Measurements from ENCODE around the gene RIPPLY2.
A peak's percentile ranks its signal among the peaks of the same experiment; 100 is the strongest.
"Not testable (repeated sequence)": the region's sequence is repeated elsewhere in the genome, so short reads cannot be mapped to it uniquely, and the experiment has no call there.

RIPPLY2 gene, protein sequence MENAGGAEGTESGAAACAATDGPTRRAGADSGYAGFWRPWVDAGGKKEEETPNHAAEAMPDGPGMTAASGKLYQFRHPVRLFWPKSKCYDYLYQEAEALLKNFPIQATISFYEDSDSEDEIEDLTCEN
- total RNA-seq: 0 reads per million in 2 donors

DNA sequence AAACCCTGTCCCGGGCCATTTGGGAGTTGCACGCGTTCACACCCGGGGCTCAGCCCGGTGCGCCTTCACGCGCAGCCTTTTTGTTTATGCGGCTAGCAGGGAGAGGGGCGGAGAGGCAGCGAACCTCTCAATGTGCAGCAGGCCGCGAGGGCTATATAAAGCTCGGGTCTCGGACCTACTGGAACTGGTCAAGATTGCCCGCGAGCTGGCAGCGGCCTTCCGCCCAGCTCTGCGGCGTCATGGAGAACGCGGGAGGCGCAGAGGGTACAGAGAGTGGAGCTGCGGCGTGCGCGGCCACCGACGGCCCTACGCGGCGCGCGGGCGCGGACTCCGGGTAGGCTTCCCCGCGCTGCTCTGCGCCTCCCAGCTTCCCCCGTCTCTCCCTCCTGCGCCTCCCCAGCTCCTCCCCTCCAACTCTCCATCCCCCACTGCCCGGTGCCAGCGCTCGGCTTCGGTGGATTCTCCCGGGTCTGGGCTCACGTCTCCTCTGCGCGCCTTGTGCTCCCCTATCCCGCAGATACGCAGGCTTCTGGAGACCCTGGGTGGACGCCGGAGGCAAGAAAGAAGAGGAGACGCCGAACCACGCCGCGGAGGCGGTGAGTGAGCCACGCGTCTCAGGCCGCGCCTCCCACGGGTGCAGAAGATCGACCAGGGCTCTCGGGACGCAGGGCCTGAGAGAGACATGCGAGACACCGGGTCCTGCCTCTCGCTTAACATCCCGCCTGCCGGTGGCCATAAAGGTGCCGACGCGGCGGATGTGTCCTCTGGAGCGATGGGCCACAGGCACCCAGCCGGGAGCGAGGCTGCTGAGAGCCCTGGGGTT is at the start of gene RIPPLY2:
TSS of gene RIPPLY2 (plus strand) at position 183 of the 823 bp plus-strand sequence. CDS start at position 240, 57 bp downstream.
- peak in 1 of 5 experiments; percentile 22 for DNase-seq

DNA sequence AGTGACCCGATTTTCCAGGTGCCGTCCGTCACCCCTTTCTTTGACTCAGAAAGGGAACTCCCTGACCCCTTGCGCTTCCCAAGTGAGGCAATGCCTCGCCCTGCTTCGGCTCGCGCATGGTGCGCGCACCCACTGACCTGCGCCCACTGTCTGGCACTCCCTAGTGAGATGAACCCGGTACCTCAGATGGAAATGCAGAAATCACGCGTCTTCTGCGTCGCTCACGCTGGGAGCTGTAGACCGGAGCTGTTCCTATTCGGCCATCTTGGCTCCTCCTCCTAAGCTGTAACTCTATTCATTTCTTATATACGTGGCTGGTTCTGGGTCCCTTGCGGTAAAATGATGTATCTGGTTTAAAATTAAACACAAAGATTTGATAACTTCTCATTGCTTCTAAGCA is 49.7 kb upstream of the RIPPLY2 start:
- not testable (repeated sequence) for DNase-seq

DNA sequence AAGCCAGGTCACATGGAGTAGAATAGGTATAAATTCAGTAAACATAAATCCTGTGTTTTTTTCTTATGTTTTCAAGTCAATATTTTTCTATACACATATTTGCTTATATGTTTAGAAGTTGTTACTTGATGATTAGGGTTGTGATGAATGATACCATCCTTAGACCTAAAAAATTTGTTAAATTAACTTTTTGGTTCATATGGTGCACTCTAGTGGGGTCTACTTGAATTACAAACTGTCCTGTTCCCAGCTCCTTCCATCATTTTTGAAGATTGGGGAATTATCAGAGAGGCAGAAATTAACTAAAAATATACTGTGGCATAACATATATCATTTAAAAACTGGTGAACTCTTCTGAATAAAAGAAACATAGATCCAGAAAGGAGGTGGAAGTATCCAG is 48.3 kb upstream of the RIPPLY2 start:
- no peak for DNase-seq

DNA sequence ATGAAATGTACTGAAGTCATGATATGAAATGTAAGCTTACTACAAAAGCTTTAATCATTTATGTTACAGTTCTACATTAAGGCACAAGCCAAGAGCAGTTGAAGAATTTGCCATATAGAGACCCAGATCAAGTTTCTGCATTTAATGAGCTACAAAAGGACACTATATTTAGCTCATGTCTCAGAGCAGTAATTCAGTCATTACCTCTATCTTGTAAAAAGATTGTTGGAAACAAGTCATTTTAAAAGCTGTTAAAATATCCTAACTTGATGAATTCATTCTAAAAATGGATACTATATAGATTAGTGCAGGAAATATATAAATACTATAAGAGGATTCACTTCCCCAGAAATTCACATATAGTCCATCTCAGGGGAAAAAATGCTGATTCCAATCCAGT is 45.2 kb upstream of the RIPPLY2 start:
- no peak for DNase-seq

DNA sequence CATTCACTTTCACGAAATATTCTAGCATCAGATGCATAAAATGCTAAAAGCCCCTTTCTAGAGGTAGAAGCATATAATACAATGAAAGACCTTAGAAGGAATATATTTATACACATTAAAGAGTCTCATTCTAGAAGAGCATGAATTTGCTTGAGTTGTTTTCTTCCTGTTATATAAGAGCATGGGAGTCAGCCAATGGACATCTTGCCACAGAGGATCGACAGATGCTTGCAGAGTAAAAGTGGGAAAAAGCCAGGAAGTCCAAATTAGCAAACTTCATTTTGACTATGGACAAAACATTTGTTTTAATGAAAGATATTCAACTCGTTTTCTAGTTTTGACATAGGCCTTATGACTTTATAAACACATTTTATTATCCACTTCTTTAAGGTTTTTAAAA is 44.2 kb upstream of the RIPPLY2 start:
- DNase-seq: no peak

DNA sequence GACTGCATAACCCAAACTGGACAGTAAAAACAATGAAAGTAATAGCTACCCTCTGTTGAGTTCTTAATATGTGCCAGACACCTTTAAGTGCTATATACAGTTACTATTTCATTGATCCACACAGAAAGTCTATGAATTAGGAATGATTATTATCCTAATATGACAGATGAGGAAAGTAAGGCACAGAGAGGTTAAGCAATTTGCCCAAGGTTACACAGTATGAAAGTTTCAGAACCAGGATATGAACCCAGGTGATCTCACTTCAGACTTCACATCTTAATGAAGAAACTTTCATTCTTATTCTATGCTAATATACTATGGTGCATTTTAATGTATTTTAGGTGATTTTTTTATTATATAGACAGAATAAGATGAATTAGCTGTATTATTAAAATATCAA is 40.6 kb upstream of the RIPPLY2 start:
- DNase-seq: no peak

DNA sequence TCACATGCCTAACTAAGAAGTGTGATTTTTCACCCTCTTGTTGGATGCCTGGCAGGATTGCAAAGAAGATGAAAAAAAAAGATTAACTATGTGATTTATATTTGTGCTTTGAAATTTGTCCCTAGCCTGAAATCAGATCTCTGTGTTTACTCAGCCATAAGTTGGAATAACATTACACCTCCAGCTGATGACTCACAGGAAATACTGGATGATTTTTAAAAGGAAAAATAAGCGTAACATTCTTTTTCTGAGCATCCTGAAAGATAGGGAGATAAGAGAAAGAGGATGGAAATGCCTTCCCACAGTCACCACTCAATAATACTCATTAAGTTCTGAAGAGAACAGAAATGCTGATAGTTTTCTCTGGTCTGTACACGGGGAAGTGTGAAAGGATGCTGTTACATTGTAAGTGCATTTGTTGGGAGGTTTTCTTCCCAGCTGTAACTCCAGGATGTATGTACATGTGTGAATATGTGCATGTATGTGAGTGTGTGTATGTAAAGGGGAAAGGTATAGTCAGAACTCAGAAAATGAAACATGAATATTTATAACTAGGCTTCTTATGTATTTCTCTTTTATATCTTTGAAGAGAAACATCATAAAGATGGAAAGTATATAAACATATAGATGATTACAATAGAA is 37.4 kb upstream of the RIPPLY2 start:
- no peak for DNase-seq

DNA sequence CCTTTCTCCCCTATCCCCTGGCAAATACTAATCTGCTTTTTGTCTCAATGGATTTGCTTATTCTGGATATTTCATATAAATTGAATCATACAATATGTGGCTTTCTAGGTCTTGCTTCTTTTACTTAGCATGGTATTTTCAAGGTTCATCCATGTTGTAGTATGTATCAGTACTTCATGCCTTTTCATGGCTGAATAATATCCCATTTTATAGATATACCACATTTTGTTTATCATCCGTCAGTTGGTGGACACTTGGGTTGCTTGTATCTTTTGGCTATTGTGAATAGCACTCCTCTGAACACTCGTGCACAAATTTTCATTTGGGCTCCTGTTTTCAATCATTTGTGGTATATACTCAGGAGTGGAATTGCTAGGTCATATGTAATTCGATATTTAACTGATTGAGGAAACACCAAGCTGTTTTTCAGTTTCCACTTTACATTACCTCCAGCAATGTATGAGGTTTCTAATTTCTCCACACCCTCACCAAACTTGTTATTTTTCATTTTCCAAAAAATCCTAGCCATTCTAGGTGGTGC is 30.5 kb upstream of the RIPPLY2 start:
- no peak for DNase-seq

DNA sequence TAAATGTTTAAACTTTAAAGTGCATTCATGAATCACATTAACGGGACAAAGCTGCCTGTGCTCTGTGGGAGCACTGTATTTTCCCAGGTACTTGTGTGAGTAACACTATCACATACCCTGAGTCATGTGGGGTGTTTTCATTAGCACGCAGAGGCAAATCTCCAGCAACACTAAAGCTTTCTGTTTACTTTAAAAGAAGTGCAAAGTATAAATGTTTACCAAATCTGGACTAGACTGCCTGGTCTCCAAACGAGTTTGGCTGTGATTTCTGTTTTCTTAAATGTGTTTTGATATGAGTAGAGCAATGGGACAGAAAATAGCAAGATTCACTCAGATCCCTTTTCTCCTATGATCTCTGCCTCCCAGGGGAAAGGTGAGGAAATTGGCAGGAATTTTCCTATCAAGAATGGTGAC is 28.8 kb upstream of the RIPPLY2 start:
- no peak for DNase-seq

DNA sequence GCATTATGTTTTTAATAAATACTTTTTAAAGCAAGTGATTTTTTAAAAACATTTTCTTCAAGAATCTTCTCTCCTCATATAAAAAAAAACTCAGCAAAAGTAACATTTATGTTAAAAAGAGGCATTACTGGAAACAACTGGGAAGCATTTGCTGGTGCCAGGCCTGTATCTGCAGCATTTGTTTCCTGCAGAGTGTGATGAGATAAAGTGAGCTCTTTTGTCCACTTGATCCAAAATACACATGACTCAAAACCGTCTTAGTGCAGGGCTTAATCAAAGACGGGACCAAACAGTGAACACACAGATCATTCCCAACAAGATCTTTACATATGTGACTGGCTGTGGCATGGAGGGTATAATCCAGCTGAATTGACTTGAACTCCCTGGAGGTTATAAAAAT is 28.3 kb upstream of the RIPPLY2 start:
- no peak for DNase-seq

DNA sequence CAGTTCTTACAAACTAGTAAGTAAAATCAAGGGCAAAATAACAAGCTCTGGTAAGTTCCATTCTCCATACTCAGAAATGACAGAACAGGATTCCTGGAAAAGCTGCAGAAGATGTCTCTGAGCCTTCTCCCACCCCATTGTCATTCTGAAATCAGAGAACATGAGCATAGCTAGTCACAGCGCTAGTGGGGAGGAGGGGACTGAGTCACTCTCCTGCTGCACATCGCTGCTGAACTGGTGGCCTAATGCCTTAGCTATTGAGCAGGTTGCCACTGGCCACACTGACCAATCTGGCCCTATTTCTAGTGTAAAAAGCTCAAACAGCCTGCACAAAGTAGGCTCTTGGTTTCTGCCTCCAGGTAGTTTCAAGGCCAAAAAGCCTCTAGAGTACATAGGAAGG is 26.1 kb upstream of the RIPPLY2 start:
- no peak for DNase-seq

DNA sequence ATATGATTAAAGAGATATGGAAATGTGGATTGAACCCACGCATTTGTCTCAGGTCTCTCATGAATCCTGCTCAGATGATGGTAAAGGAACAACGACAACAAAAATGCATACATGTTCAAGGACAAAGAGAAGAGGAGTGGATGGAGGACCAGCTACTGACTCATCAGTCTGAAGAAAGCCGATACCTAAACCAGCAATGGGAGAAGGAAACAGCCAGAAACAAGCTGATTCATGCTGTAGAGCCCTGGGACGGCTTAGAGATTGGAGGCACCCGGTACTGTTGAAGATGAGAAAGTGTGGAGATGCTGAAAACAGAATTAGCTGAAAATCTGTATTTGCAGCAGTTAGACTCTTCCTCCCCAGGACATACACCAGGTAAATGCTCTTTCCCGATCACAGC is 14.4 kb upstream of the RIPPLY2 start:
- no peak for DNase-seq

DNA sequence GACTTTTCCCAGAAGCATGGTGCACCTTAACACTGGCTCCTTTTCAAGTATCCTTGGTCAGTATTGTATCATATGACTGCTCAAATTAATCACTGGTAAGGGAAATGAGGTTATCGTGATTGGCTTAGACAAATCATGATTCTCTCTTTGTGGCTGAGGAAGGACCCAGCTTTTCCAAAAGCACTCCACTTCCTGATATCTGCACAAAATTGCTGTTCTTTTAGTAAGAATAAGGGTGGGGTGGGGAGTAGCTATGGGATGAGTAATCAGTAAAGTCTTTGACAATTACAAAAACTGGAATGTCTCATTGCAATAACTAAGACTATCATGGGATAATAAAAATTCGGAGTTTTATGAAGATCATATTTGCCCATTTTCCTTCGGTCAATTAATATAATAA is 9.0 kb upstream of the RIPPLY2 start:
- DNase-seq: no peak

DNA sequence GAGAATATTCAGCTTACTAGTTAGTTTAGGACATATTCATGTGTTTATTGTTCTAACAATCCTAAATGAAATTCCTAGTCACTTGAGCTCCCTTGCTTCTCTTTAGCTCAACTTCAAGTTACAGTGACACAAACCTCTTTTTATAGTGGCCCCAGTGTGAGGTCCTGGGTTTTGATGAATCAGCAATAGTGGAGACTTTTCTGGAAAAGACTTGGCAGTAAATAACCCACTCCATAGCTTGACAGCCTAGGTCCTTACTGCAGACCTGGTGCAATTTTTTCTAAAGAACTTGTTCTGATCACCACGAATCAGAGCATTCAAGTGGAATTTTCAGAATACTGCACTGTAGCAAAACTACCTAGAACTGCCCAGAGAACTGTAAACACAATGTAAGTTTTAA is 6.9 kb upstream of the RIPPLY2 start:
- no peak for DNase-seq

DNA sequence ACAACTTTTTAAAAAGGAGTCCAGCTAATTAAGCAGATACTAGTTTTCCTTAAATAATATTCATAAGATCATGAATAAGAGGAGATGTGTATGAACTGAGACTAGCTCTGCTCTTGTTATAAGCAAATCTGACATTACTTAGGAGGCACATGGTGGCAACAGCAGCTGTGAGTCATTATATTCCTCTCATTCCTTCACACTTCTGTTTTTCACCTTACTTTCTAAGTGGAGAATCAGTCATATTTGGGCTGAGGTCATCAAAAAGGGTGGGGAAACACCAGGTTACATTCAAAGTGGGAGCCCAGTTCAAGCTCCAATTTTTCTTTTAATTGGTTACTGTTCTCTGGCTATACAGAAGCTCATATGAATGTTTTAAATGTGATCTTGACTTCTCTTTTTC is 6.0 kb upstream of the RIPPLY2 start:
- DNase-seq: no peak

DNA sequence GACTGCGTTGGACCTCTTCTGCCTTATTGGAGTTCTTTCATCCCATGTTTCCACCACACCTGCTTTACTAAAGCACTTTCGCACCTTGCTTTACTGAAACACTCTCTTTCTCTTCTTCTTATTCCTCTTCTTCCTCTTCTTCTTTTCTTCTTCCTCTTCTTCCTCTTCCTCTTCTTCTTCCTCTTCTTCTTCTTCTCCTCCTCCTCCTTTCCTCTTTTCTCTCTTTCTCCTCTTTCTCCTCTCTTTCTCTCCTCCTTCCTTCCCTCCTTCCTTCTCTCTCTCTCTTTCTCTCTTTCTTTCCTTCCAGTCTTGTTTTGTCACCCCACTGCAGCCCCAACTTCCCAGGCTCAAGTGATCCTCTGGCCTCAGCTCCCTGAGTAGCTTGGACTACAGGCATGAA is 4.0 kb upstream of the RIPPLY2 start:
- no peak for DNase-seq

DNA sequence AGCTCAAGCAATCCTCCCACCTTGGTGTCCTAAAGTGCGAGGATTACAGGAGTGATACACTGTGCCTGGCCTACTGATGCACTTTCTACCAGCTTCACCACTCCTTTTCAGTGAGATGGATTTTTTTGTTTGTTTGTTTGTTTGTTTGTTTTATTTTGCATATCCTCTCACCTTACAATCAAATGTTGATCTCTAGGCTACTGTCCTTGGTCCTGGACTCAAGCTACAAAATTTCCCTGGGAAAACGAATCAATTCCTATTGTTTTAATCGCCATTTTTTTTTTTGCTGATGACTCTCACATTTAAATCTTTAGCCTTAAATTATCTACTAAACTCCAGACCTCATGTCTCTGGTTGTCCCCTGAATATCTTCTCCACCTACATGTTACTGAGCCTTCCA is 3.5 kb upstream of the RIPPLY2 start:
- DNase-seq: no peak

DNA sequence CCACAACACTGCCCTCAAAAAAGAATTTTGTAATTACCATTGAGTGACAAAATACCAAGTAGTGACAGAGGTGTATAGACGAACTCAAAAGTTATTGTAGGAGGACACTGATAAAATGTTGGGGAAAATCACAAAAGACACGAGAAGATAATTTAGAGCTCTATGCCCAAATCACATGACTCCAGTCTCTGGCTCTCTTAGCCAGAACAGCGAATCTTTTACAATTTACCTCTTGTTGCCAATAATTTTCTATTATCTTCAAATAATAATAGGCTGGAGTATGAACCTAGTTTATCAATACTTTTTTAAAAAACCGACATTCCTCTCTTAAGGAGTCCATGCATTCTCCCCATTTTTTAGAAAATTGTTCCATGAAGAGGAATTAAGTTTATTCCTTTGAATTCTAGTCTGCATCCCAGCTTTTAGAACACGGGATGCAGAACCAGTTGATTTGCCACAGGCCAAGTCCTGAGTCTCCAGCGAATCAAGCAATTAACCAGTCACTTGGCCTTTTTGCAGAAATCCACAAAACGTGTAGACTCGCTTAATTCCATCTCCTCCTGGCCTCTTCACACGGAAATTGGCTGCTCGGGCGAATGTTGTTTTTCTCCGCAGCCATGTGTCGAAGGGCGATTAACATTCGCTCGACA is 507 bp upstream of the RIPPLY2 start:
- no peak for DNase-seq

DNA sequence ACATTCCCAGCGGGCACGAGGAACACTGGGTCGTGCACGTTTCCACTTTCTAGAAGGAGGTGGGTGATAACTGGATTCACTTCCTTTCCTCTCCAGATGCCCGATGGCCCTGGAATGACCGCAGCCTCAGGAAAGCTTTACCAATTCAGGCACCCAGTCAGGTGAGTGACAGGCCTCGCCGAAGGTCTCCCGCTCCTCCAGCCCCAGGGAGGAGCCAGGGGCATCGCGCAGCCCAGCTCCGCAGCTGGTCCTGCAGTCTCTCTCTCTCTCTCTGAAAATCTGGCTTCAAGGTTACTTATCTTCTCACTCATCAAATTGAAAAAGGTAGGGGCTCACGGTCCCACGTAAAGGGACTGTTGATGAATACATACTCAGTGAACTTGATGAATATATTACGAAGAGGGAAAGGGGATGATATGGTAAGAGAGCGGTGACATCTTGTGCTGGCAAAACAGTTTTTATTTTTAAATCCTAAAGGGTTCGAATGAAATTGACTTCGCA is 891 bp downstream of the RIPPLY2 start:
- DNase-seq: no peak

DNA sequence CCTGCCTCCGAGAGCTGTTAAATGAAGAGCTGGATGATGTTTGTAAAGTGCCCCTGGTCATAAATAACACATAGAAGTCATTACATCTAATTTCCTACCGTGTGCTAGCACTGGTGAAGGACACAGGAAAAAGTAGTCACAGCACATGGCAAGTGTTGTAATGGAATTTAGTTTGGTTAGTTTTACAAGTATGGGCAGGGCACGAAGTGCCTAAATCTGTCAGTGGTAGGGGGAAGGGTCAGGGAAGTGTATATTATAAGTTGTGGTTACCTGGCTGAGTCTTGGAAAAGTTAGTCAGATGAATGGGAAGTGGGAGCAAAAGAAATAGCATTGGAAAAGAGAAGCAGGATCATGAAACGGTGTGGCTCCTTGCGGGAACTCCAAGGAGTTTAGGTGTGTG is 1.6 kb downstream of the RIPPLY2 start:
- DNase-seq: no peak

DNA sequence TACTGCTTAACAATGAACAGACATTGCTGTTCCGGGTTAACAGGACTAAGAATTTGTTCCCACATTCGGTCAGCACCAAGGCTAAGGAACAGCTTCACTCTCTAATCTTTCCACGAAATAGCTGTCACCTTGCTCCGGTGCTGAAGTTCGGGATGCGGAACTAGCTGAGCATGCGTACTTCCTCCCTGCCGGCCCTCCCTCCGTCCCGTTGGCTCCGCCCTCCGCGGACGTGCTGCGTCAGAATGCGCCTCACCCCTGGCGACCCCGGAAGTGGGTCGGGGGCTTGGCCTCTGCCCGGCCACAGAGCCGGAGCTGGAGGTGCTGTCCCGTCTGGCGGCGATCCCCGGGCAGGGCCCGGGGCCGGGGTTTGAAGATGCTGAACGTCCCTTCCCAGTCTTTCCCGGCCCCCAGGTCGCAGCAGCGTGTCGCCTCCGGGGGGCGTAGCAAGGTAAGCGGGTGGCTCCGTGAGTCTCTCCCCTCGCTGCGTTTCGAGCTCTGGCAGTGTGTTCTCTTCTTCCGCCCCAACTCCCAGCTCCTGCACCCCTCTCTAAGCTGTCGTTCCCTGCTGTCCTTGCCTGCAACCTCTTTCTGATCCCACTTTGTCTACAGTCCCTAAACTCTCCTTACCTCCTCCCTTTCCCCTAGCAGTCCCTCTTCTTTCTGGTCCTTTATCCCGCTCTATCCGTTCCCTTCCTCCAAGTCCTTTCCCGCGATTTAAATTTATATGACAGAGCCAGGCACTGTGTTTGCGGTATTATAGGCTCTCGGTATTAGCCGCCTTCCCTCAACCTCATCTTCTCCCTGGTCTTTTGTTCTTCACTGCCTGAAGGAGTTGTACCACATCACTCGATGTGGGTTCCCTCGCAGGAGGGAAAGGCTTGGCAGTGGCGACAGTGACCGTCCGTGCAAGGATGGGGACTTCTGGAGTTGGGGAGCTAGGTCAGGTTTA is 6.5 kb downstream of the RIPPLY2 start, which contains the start of gene CYB5R4:
TSS of gene CYB5R4 (plus strand) at position 280 of the 949 bp plus-strand sequence. CDS start at position 374, 94 bp downstream.
- DNase-seq: peak; percentile 81 to 96 (median 87)

DNA sequence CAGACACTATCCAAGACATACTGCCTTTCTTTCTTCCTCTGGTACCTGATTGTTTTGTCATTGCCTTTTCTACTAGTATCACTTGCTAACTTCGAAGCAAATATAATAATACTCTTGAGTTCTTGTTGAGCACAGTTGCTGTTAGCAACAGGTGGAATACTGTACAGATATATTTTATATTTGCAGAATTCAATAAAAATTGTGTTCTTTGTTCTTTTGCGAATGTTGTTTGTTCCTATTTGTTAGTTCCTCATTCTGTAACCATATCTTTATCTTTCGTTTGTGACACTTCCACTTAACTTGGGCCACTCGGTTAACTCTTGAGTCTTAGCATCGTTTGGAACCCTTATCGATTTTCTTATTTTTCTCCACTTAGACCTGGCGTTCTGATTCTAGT is 7.2 kb downstream of the RIPPLY2 start:
- DNase-seq: no peak
